HEK293 (cell line): Measurements from ENCODE around the gene AJUBA.

ENCODE experiments used
- CTCF ChIA-PET: fragments of 350-600 bp; formaldehyde crosslinking; extraction: SDS; loops from one replicate; lab custom pipeline; 2021; ENCODE audit warnings: antibody characterized with exemption; lab: Yijun Ruan, JAX
- POLR2A ChIA-PET: fragments of 300-600 bp; formaldehyde crosslinking; extraction: SDS; loops from one replicate; lab custom pipeline; 2020; ENCODE audit warnings: antibody characterized with exemption, inconsistent platforms; lab: Yijun Ruan, JAX
- H3K27ac ChIP-seq: fragments of 200-500 bp; sonication (Bioruptor generic); 2 replicates; pipeline ENCODE4 v1.5.1; 2014; ENCODE audit warnings: low read depth, low read length, control low read depth, inconsistent platforms; ENCODE audit errors: extremely low read depth
- H3K36me3 ChIP-seq, 2 experiments: fragments of 200-500 bp in 1 of 2; sonication (Bioruptor generic) in 1 of 2; 1 replicate in 1 of 2; 2 replicates in 1 of 2; pipeline ENCODE4 v1.5.1; 2014 to 2017; ENCODE audit warnings: inconsistent platforms in 2 of 2, low read length in 2 of 2; ENCODE audit not compliant: control insufficient read depth in 2 of 2, insufficient read depth in 1 of 2
- H3K4me1 ChIP-seq: fragments of 200-500 bp; sonication (Bioruptor generic); 2 replicates; pipeline ENCODE4 v1.5.1; 2014; ENCODE audit warnings: mild to moderate bottlenecking, low read length, inconsistent platforms; ENCODE audit not compliant: control insufficient read depth, insufficient read depth
- H3K4me3 ChIP-seq: 2 replicates; pipeline ENCODE4 v1.5.1; 2011; ENCODE audit warnings: low read depth, mild to moderate bottlenecking, control low read depth, low read length, moderate library complexity
- H3K9me3 ChIP-seq: fragments of 200-500 bp; sonication (Bioruptor generic); 2 replicates; pipeline ENCODE4 v1.5.1; 2014; ENCODE audit warnings: low read depth, low read length, inconsistent platforms; ENCODE audit not compliant: control insufficient read depth, insufficient read depth
- ATF2 ChIP-seq: fragments of 450-650 bp; formaldehyde crosslinking; IDR thresholded peaks from 2 replicates; pipeline ENCODE4 v1.5.1; 2016; ENCODE audit warnings: missing biosample characterization, missing genetic modification characterization, low read depth
- BCL11B ChIP-seq: fragments of 450-650 bp; formaldehyde crosslinking; IDR thresholded peaks from 2 replicates; pipeline ENCODE4 v1.5.1; 2016; ENCODE audit warnings: low read depth, missing biosample characterization, missing genetic modification characterization
- EGR2 ChIP-seq: fragments of 450-650 bp; formaldehyde crosslinking; IDR thresholded peaks from 2 replicates; pipeline ENCODE4 v1.5.1; 2016; ENCODE audit warnings: low read depth, missing biosample characterization, missing genetic modification characterization
- FEZF1 ChIP-seq: fragments of 450-650 bp; formaldehyde crosslinking; IDR thresholded peaks from 2 replicates; pipeline ENCODE4 v1.5.1; 2016; ENCODE audit warnings: missing biosample characterization, missing genetic modification characterization
- GLI4 ChIP-seq: fragments of 450-650 bp; formaldehyde crosslinking; IDR thresholded peaks from 2 replicates; pipeline ENCODE4 v1.5.1; 2016; ENCODE audit warnings: missing biosample characterization, missing genetic modification characterization
- IKZF3 ChIP-seq: fragments of 450-650 bp; IDR thresholded peaks from 2 replicates; pipeline ENCODE4 v1.5.0; 2018; ENCODE audit warnings: missing biosample characterization, mild to moderate bottlenecking, missing genetic modification characterization, moderate library complexity
- KLF1 ChIP-seq: fragments of 450-650 bp; formaldehyde crosslinking; IDR thresholded peaks from 2 replicates; pipeline ENCODE4 v1.5.1; 2016; ENCODE audit warnings: missing biosample characterization, missing genetic modification characterization
- OSR2 ChIP-seq: fragments of 450-650 bp; formaldehyde crosslinking; IDR thresholded peaks from 2 replicates; pipeline ENCODE4 v1.5.1; 2016; ENCODE audit warnings: missing biosample characterization, missing genetic modification characterization
- OVOL3 ChIP-seq: fragments of 450-650 bp; formaldehyde crosslinking; IDR thresholded peaks from 2 replicates; pipeline ENCODE4 v1.5.1; 2016; ENCODE audit warnings: missing biosample characterization, missing genetic modification characterization
- REPIN1 ChIP-seq: fragments of 450-650 bp; formaldehyde crosslinking; IDR thresholded peaks from 2 replicates; pipeline ENCODE4 v1.5.1; 2017; ENCODE audit warnings: missing biosample characterization, missing genetic modification characterization, low read depth
- SALL2 ChIP-seq: fragments of 450-650 bp; formaldehyde crosslinking; IDR thresholded peaks from 2 replicates; pipeline ENCODE4 v1.5.0; 2017; ENCODE audit warnings: missing biosample characterization, mild to moderate bottlenecking, missing genetic modification characterization, borderline replicate concordance
- SCRT2 ChIP-seq: fragments of 450-650 bp; formaldehyde crosslinking; IDR thresholded peaks from 2 replicates; pipeline ENCODE4 v1.5.1; 2016; ENCODE audit warnings: missing biosample characterization, missing genetic modification characterization
- ZBTB49 ChIP-seq: fragments of 450-650 bp; formaldehyde crosslinking; IDR thresholded peaks from 2 replicates; pipeline ENCODE4 v1.5.1; 2016; ENCODE audit warnings: missing biosample characterization, missing genetic modification characterization, low read depth
- ZFP69B ChIP-seq: fragments of 450-650 bp; formaldehyde crosslinking; IDR thresholded peaks from 2 replicates; pipeline ENCODE4 v1.5.1; 2016; ENCODE audit warnings: missing biosample characterization, missing genetic modification characterization
- ZNF114 ChIP-seq: fragments of 450-650 bp; formaldehyde crosslinking; IDR thresholded peaks from 2 replicates; pipeline ENCODE4 v1.5.0; 2017; ENCODE audit warnings: missing biosample characterization, missing genetic modification characterization
- ZNF18 ChIP-seq: fragments of 450-650 bp; formaldehyde crosslinking; IDR thresholded peaks from 2 replicates; pipeline ENCODE4 v1.5.1; 2016; ENCODE audit warnings: missing biosample characterization, missing genetic modification characterization
- ZNF19 ChIP-seq: fragments of 450-650 bp; formaldehyde crosslinking; IDR thresholded peaks from 2 replicates; pipeline ENCODE4; 2016; ENCODE audit warnings: missing biosample characterization, missing genetic modification characterization, low read depth
- ZNF23 ChIP-seq: fragments of 450-650 bp; formaldehyde crosslinking; IDR thresholded peaks from 2 replicates; pipeline ENCODE4 v1.5.1; 2016; ENCODE audit warnings: missing biosample characterization, missing genetic modification characterization, borderline replicate concordance
- ZNF341 ChIP-seq: fragments of 450-650 bp; formaldehyde crosslinking; IDR thresholded peaks from 2 replicates; pipeline ENCODE4; 2016; ENCODE audit warnings: low read depth, missing biosample characterization, missing genetic modification characterization
- ZNF423 ChIP-seq: fragments of 450-650 bp; formaldehyde crosslinking; IDR thresholded peaks from 2 replicates; pipeline ENCODE4 v1.5.1; 2016; ENCODE audit warnings: missing biosample characterization, missing genetic modification characterization
- ZNF473 ChIP-seq: fragments of 450-650 bp; formaldehyde crosslinking; IDR thresholded peaks from 2 replicates; pipeline ENCODE4 v1.5.1; 2017; ENCODE audit warnings: missing biosample characterization, missing genetic modification characterization
- ZNF521 ChIP-seq: fragments of 450-650 bp; formaldehyde crosslinking; IDR thresholded peaks from 2 replicates; pipeline ENCODE4 v1.5.1; 2017; ENCODE audit warnings: missing biosample characterization, mild to moderate bottlenecking, missing genetic modification characterization
- ZNF530 ChIP-seq: fragments of 450-650 bp; formaldehyde crosslinking; IDR thresholded peaks from 2 replicates; pipeline ENCODE4 v1.5.1; 2016; ENCODE audit warnings: low read depth, missing biosample characterization, missing genetic modification characterization
- ZNF585B ChIP-seq: fragments of 450-650 bp; formaldehyde crosslinking; IDR thresholded peaks from 2 replicates; pipeline ENCODE4 v1.5.1; 2016; ENCODE audit warnings: missing biosample characterization, missing genetic modification characterization
- ZNF600 ChIP-seq: fragments of 450-650 bp; formaldehyde crosslinking; IDR thresholded peaks from 2 replicates; pipeline ENCODE4 v1.5.1; 2016; ENCODE audit warnings: missing biosample characterization, missing genetic modification characterization
- ZNF610 ChIP-seq: fragments of 450-650 bp; formaldehyde crosslinking; IDR thresholded peaks from 2 replicates; pipeline ENCODE4 v1.5.1; 2016; ENCODE audit warnings: missing biosample characterization, missing genetic modification characterization, borderline replicate concordance
- ZNF704 ChIP-seq: fragments of 450-650 bp; formaldehyde crosslinking; IDR thresholded peaks from 2 replicates; pipeline ENCODE4 v1.5.1; 2016; ENCODE audit warnings: missing biosample characterization, missing genetic modification characterization
- ZNF792 ChIP-seq: fragments of 450-650 bp; formaldehyde crosslinking; IDR thresholded peaks from 2 replicates; pipeline ENCODE4 v1.5.1; 2016; ENCODE audit warnings: missing biosample characterization, missing genetic modification characterization
- ZSCAN30 ChIP-seq: fragments of 450-650 bp; IDR thresholded peaks from 2 replicates; pipeline ENCODE4 v1.5.1; 2018; ENCODE audit warnings: missing biosample characterization, mild to moderate bottlenecking, missing genetic modification characterization, moderate library complexity
- ZSCAN5A ChIP-seq: fragments of 450-650 bp; formaldehyde crosslinking; IDR thresholded peaks from 2 replicates; pipeline ENCODE4 v1.5.1; 2016; ENCODE audit warnings: missing biosample characterization, missing genetic modification characterization

Gene AJUBA

GRCh38 chr14:22982477-22983245 lies at the start of gene AJUBA:
AJUBA (minus strand) TSS chr14:22982551; CDS start chr14:22982266, 285 bp downstream.
- peak within 1 kb of the TSS; percentile 56 for H3K27ac ChIP-seq
- peaks cover 20% of the 10 kb centered on the region for H3K4me1 ChIP-seq
- peak within 1 kb of the TSS; percentile 77 for H3K4me3 ChIP-seq
- H3K9me3 ChIP-seq: no peaks in the 10 kb centered on the region
- ChIA-PET CTCF (interaction anchor here (0.5 to 17.9 kb wide), 24 partner anchors 8 to 426 kb away, joined by 3 to 469 read pairs (median 5); partner anchors contain the start of genes CDH24 and PRMT5), POLR2A (interaction anchor here (0.6 to 3.7 kb wide), 21 partner anchors 8 to 426 kb away, joined by 3 to 31 read pairs (median 9); partner anchors contain the start of genes ACIN1, C14orf119, HAUS4 and PRMT5)
- peaks cover 0 to 14% of the 10 kb centered on the region in 2 experiments; a peak in 2 of 3 replicates for H3K36me3 ChIP-seq
- TF ChIP-seq REPIN1 (tag by site-specific recombination) (peak; percentile 99), ZNF18 (tag by site-specific recombination) (peak; percentile 94), ZNF792 (peak; percentile 69; the same call in 1 of the 2 replicates), OVOL3 (tag by site-specific recombination) (peak; percentile 75), ZNF23 (tag by site-specific recombination) (peak; percentile 29; the same call in 1 of the 2 replicates), SCRT2 (tag by site-specific recombination) (peak; percentile 65; the same call in 1 of the 2 replicates), ZNF19 (tag by site-specific recombination) (0 out of 2 replicates have a peak, but pooled peaks have one; percentile 29), ZNF473 (no peak), ZNF585B (tag by site-specific recombination) (peak; percentile 28; the same call in 1 of the 2 replicates), ZNF341 (tag by site-specific recombination) (peak; percentile 72), ZNF521 (tag by site-specific recombination) (no peak), ZNF114 (tag by site-specific recombination) (no peak), OSR2 (tag by site-specific recombination) (peak; percentile 61), ZNF610 (tag by site-specific recombination) (peak; percentile 95), ZSCAN30 (tag by site-specific recombination) (peak; percentile 92), ZNF600 (tag by site-specific recombination) (peak; percentile 98), ZNF704 (peak; percentile 82), EGR2 (tag by site-specific recombination) (peak; percentile 82; the same call in 1 of the 2 replicates), BCL11B (tag by site-specific recombination) (peak; percentile 96), SALL2 (tag by site-specific recombination) (peak; percentile 92; the same call in 1 of the 2 replicates), ATF2 (tag by site-specific recombination) (peak; percentile 41; the same call in 1 of the 2 replicates), KLF1 (peak; percentile 91), ZNF423 (tag by site-specific recombination) (peak; percentile 72; the same call in 1 of the 2 replicates), ZFP69B (tag by site-specific recombination) (peak; percentile 91), GLI4 (tag by site-specific recombination) (peak; percentile 99), ZSCAN5A (peak; percentile 99), FEZF1 (tag by site-specific recombination) (peak; percentile 70), ZBTB49 (tag by site-specific recombination) (0 out of 2 replicates have a peak, but pooled peaks have one; percentile 38), IKZF3 (tag by site-specific recombination) (peak; percentile 99), ZNF530 (tag by site-specific recombination) (no peak)
